Activated T-helper 2 cell treated with anti-CD3 and anti-CD28 coated beads, Interferon-gamma antibody, Interleukin-2, Interleukin-4, amounts not matched to agents 10 μg/mL and 5 μg/mL and 100 μg/mL, durations not matched to agents 14 hours and 24 hours and 36 hours (primary cell): ENCODE measurements around the gene ZNF221. TPM values are rescaled to one million over a fixed set of nuclear protein-coding genes. Genes with fewer than 3 reads are reported as not detected.
A peak's percentile ranks its signal among the peaks of the same experiment; 100 is the strongest.

ENCODE experiments used
- DNase-seq: peaks from one replicate; pipeline ENCODE4 v3.0.0; 2021; ENCODE audit warnings: low spot score
- H3K27ac Mint-ChIP-seq: one replicate; pipeline ENCODE4 v1.8.0; 2021; ENCODE audit warnings: mixed read lengths
- H3K27me3 Mint-ChIP-seq: one replicate; pipeline ENCODE4 v1.8.0; 2021; ENCODE audit warnings: low read depth, mixed read lengths
- H3K36me3 Mint-ChIP-seq: one replicate; pipeline ENCODE4 v1.8.0; 2021; ENCODE audit warnings: low read depth, mixed read lengths
- H3K4me1 Mint-ChIP-seq: one replicate; pipeline ENCODE4 v1.8.0; 2021; ENCODE audit warnings: low read depth, mixed read lengths
- H3K4me3 Mint-ChIP-seq: one replicate; pipeline ENCODE4 v1.8.0; 2021; ENCODE audit warnings: low read depth, mild to moderate bottlenecking, moderate library complexity, mixed read lengths
- H3K9me3 Mint-ChIP-seq: one replicate; pipeline ENCODE4 v1.8.0; 2021; ENCODE audit warnings: mixed read lengths
- intact Hi-C: fragments of 100-400 bp; cut with micrococcal nuclease; formaldehyde crosslinking; loops from one replicate; pipeline ENCODE4 v1.15.1; 2023
- total RNA-seq: library from RNA; stranded (reverse); gene quantifications from 2 replicates; pipeline ENCODE4 v1.2.3, GENCODE V29; 2022

Gene ZNF221
- 0.92 and 1.4 TPM in 2 replicates for total RNA-seq

GRCh38 chr19:43950834-43951645 is at the start of gene ZNF221:
Gene ZNF221, plus strand, starts transcription at chr19:43951228. Its CDS starts 11,499 bp downstream, at chr19:43962727.
- Mint-ChIP-seq H3K9me3 (peaks cover 51% of the 10 kb centered on the region), H3K4me1 (peaks cover 4% of the 10 kb centered on the region), H3K27me3 (no peaks in the 10 kb centered on the region), H3K27ac (peak within 1 kb of the TSS; percentile 50), H3K36me3 (peaks cover 8% of the 10 kb centered on the region), H3K4me3 (peak within 1 kb of the TSS; percentile 92)
- DNase-seq = peak; percentile 53
- intact Hi-C loops = loop anchor here (1.0 kb wide), 1 partner anchor 16 kb away; the partner anchor contains the start of gene ZNF45

GRCh38 chr19:43901395-43902390 is 49.3 kb upstream of the ZNF221 start:
- Mint-ChIP-seq H3K27me3 (no peaks in the 10 kb centered on the region), H3K36me3 (peaks cover 26% of the 10 kb centered on the region), H3K4me1 (peaks cover 11% of the 10 kb centered on the region), H3K27ac (peak overlapping the region; percentile 45), H3K9me3 (peaks cover 77% of the 10 kb centered on the region), H3K4me3 (peak overlapping the region; percentile 86)
- DNase-seq = peak; percentile 40
- intact Hi-C loops = loop anchor here (5.0 kb wide), 1 partner anchor 74 kb away; the partner anchor contains the start of gene ZNF283

- Mint-ChIP-seq H3K9me3 (peaks cover 84% of the 10 kb centered on the region), H3K27ac (no peak overlapping the region), H3K4me1 (peaks cover 11% of the 10 kb centered on the region), H3K27me3 (no peaks in the 10 kb centered on the region), H3K36me3 (peaks cover 26% of the 10 kb centered on the region), H3K4me3 (peak overlapping the region; percentile 86)
- intact Hi-C loops = loop anchor here (5.0 kb wide), 1 partner anchor 75 kb away; the partner anchor contains the start of gene ZNF283
- no peak for DNase-seq
Observed at GRCh38 chr19:43902399-43902798, 48.6 kb upstream of the ZNF221 start.

- no peaks in the 10 kb centered on the region for H3K27me3 Mint-ChIP-seq
- no peak overlapping the region for H3K27ac Mint-ChIP-seq
- H3K4me3 Mint-ChIP-seq = no peak overlapping the region
- intact Hi-C loops = no loop called here
- peaks cover 15% of the 10 kb centered on the region for H3K36me3 Mint-ChIP-seq
- no peak for DNase-seq
- H3K4me1 Mint-ChIP-seq = peaks cover 11% of the 10 kb centered on the region
- peaks cover 85% of the 10 kb centered on the region for H3K9me3 Mint-ChIP-seq
Observed at GRCh38 chr19:43905897-43906296, 45.1 kb upstream of the ZNF221 start.

- no peak for DNase-seq
- peaks cover 9% of the 10 kb centered on the region for H3K36me3 Mint-ChIP-seq
- H3K27me3 Mint-ChIP-seq = no peaks in the 10 kb centered on the region
- no peak overlapping the region for H3K27ac Mint-ChIP-seq
- H3K9me3 Mint-ChIP-seq = peaks cover 86% of the 10 kb centered on the region
- intact Hi-C loops = no loop called here
- H3K4me1 Mint-ChIP-seq = peaks cover 5% of the 10 kb centered on the region
- no peak overlapping the region for H3K4me3 Mint-ChIP-seq
Observed at GRCh38 chr19:43906774-43907173, 44.3 kb upstream of the ZNF221 start.

- DNase-seq = no peak
- H3K4me1 Mint-ChIP-seq = no peaks in the 10 kb centered on the region
- intact Hi-C loops = no loop called here
- peaks cover 88% of the 10 kb centered on the region for H3K9me3 Mint-ChIP-seq
- no peak overlapping the region for H3K27ac Mint-ChIP-seq
- H3K4me3 Mint-ChIP-seq = no peak overlapping the region
- H3K27me3 Mint-ChIP-seq = no peaks in the 10 kb centered on the region
- peaks cover 17% of the 10 kb centered on the region for H3K36me3 Mint-ChIP-seq
Observed at GRCh38 chr19:43908659-43909058, 42.4 kb upstream of the ZNF221 start.

GRCh38 chr19:43910884-43911283 is 40.1 kb upstream of the ZNF221 start:
- no peak for DNase-seq
- no peaks in the 10 kb centered on the region for H3K4me1 Mint-ChIP-seq
- H3K9me3 Mint-ChIP-seq = peaks cover 91% of the 10 kb centered on the region
- H3K36me3 Mint-ChIP-seq = peaks cover 39% of the 10 kb centered on the region
- no peak overlapping the region for H3K4me3 Mint-ChIP-seq
- H3K27ac Mint-ChIP-seq = no peak overlapping the region
- H3K27me3 Mint-ChIP-seq = no peaks in the 10 kb centered on the region
- intact Hi-C loops = no loop called here

GRCh38 chr19:43913383-43913782 is 37.6 kb upstream of the ZNF221 start:
- peaks cover 62% of the 10 kb centered on the region for H3K36me3 Mint-ChIP-seq
- no peaks in the 10 kb centered on the region for H3K4me1 Mint-ChIP-seq
- DNase-seq = no peak
- peaks cover 79% of the 10 kb centered on the region for H3K9me3 Mint-ChIP-seq
- intact Hi-C loops = no loop called here
- H3K27me3 Mint-ChIP-seq = no peaks in the 10 kb centered on the region
- H3K4me3 Mint-ChIP-seq = no peak overlapping the region
- no peak overlapping the region for H3K27ac Mint-ChIP-seq

GRCh38 chr19:43914051-43914450 is 37.0 kb upstream of the ZNF221 start:
- no peaks in the 10 kb centered on the region for H3K4me1 Mint-ChIP-seq

GRCh38 chr19:43923875-43924274 is 27.2 kb upstream of the ZNF221 start:
- Mint-ChIP-seq H3K4me3 (no peak overlapping the region), H3K27ac (no peak overlapping the region), H3K9me3 (peaks cover 46% of the 10 kb centered on the region), H3K36me3 (peaks cover 96% of the 10 kb centered on the region), H3K27me3 (no peaks in the 10 kb centered on the region), H3K4me1 (no peaks in the 10 kb centered on the region)
- intact Hi-C loops = no loop called here
- no peak for DNase-seq

More at GRCh38 chr19:43914051-43914450, 37.0 kb upstream of the ZNF221 start:
- H3K9me3 Mint-ChIP-seq = peaks cover 77% of the 10 kb centered on the region
- H3K4me3 Mint-ChIP-seq = no peak overlapping the region
- DNase-seq = no peak
- H3K27me3 Mint-ChIP-seq = no peaks in the 10 kb centered on the region
- H3K36me3 Mint-ChIP-seq = peaks cover 68% of the 10 kb centered on the region
- intact Hi-C loops = no loop called here
- H3K27ac Mint-ChIP-seq = no peak overlapping the region

GRCh38 chr19:43928820-43929219 is 22.2 kb upstream of the ZNF221 start:
- no peak for DNase-seq
- no peak overlapping the region for H3K4me3 Mint-ChIP-seq
- H3K27ac Mint-ChIP-seq = no peak overlapping the region
- H3K4me1 Mint-ChIP-seq = peaks cover 1% of the 10 kb centered on the region
- no peaks in the 10 kb centered on the region for H3K27me3 Mint-ChIP-seq
- H3K36me3 Mint-ChIP-seq = peaks cover 94% of the 10 kb centered on the region
- intact Hi-C loops = no loop called here
- H3K9me3 Mint-ChIP-seq = peaks cover 23% of the 10 kb centered on the region

- Mint-ChIP-seq H3K4me1 (peaks cover 10% of the 10 kb centered on the region), H3K36me3 (peaks cover 47% of the 10 kb centered on the region), H3K4me3 (peak overlapping the region; percentile 97), H3K27me3 (no peaks in the 10 kb centered on the region), H3K27ac (peak overlapping the region; percentile 90), H3K9me3 (peaks cover 28% of the 10 kb centered on the region)
- intact Hi-C loops = no loop called here
- no peak for DNase-seq
Observed at GRCh38 chr19:43934055-43934984, 16.7 kb upstream of the ZNF221 start.
